Measurements from ENCODE around the gene LPP. TPM values are rescaled to one million over a fixed set of nuclear protein-coding genes. Genes with fewer than 3 reads are reported as not detected.

Gene LPP
- total RNA-seq, 1 experiment from 2014 or later: 148 TPM

DNA sequence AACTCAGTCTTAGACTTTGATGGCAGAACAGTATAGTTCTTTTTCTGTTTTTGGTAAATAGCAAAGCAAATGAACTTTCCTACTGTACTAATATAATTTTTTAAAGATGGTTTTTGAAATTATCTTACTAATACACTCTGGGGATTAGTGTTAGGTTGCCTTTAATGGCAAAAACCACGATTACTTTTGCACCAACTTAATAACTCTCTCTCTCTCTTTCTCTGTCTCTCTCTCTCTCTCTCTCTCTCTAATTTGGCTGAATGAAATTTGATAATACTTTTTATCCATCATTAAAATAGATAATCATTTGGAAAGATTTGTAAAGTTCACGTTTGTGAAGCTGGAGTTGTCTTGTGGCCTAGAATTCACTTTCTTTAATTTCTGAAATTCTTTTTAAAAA is 257.8 kb downstream of the LPP start:
- Histone ChIP-seq H3K27me3 (ENCODE audit: insufficient read depth, low read depth) (no peaks in the 10 kb centered on the region), H3K9me2 (ENCODE audit: insufficient read depth) (no peaks in the 10 kb centered on the region; the same call in 1 of the 2 replicates), H3K4me3 (no peak overlapping the region), H4K20me1 (ENCODE audit: insufficient read depth) (no peaks in the 10 kb centered on the region), H3K4me1 (replicated peaks; ENCODE audit: insufficient read depth) (no peaks in the 10 kb centered on the region; the same call in 1 of the 2 replicates), H3F3A (ENCODE audit: insufficient read depth, low read depth) (no peaks in the 10 kb centered on the region; the same call in 1 of the 2 replicates), H3K9me3 (ENCODE audit: insufficient read depth, low read depth) (no peaks in the 10 kb centered on the region), H2AFZ (no peak overlapping the region), H3K79me2 (ENCODE audit: low read depth) (no peaks in the 10 kb centered on the region), H3K36me3 (ENCODE audit: low read depth) (peaks cover 11% of the 10 kb centered on the region; the same call in 1 of the 2 replicates), H3K4me2 (no peak overlapping the region), H3K27ac (no peak overlapping the region)
- no peak for TF ChIP-seq EZH2 (IDR thresholded peaks at IDR 0.05; ENCODE audit: low read depth)
- TF ChIP-seq, protein P1, sequence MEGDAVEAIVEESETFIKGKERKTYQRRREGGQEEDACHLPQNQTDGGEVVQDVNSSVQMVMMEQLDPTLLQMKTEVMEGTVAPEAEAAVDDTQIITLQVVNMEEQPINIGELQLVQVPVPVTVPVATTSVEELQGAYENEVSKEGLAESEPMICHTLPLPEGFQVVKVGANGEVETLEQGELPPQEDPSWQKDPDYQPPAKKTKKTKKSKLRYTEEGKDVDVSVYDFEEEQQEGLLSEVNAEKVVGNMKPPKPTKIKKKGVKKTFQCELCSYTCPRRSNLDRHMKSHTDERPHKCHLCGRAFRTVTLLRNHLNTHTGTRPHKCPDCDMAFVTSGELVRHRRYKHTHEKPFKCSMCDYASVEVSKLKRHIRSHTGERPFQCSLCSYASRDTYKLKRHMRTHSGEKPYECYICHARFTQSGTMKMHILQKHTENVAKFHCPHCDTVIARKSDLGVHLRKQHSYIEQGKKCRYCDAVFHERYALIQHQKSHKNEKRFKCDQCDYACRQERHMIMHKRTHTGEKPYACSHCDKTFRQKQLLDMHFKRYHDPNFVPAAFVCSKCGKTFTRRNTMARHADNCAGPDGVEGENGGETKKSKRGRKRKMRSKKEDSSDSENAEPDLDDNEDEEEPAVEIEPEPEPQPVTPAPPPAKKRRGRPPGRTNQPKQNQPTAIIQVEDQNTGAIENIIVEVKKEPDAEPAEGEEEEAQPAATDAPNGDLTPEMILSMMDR (conservative IDR thresholded peaks at IDR 0.05): no peak
- no TSS peak for BruUV-seq (replicated peaks)
- ChIA-PET POLR2A (ENCODE audit: unreplicated experiment) (no interaction called here), CTCF (no interaction called here)
- intact Hi-C loops (cut with micrococcal nuclease; ENCODE audit: unreplicated experiment): no loop called here
- DNase-seq: no peak

DNA sequence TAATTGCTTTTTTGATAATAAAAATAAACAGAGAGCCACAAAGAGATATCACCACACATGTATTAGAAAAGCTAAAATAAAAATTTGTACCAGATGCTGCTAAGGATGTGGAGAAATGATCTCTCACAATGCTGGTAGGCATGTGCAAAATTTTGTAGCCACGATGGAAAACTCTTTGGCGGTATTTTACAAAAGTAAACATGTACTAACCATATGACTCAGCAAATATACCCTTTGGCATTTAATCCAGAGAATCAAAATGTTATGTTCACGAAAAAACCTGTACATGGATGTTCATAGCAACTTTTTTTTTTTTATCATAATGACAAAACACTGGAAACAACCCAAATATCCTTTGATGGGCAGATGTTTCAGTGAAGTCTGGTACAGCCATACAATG is 261.2 kb downstream of the LPP start:
- H3K9me2 ChIP-seq (ENCODE audit: insufficient read depth): no peaks in the 10 kb centered on the region; the same call in 1 of the 2 replicates
- no peaks in the 10 kb centered on the region for H3K9me3 ChIP-seq (ENCODE audit: insufficient read depth, low read depth)
- H4K20me1 ChIP-seq (ENCODE audit: insufficient read depth): no peaks in the 10 kb centered on the region
- intact Hi-C loops (cut with micrococcal nuclease; ENCODE audit: unreplicated experiment): no loop called here
- no peak overlapping the region for H3K27ac ChIP-seq
- no TSS peak for BruUV-seq (replicated peaks)
- no peaks in the 10 kb centered on the region for H3K36me3 ChIP-seq (ENCODE audit: low read depth)
- H3K27me3 ChIP-seq (ENCODE audit: insufficient read depth, low read depth): no peaks in the 10 kb centered on the region
- H3K4me2 ChIP-seq: no peak overlapping the region
- no peak overlapping the region for H2AFZ ChIP-seq
- POLR2A ChIA-PET (ENCODE audit: unreplicated experiment): no interaction called here
- H3K79me2 ChIP-seq (ENCODE audit: low read depth): no peaks in the 10 kb centered on the region
- no peaks in the 10 kb centered on the region for H3F3A ChIP-seq (ENCODE audit: insufficient read depth, low read depth)
- DNase-seq: no peak
- no peaks in the 10 kb centered on the region; the same call in 1 of the 2 replicates for H3K4me1 ChIP-seq (replicated peaks; ENCODE audit: insufficient read depth)
- CTCF ChIA-PET: no interaction called here
- TF ChIP-seq EZH2 (IDR thresholded peaks at IDR 0.05; ENCODE audit: low read depth): no peak
- TF ChIP-seq, protein P1 (conservative IDR thresholded peaks at IDR 0.05): no peak
- H3K4me3 ChIP-seq: no peak overlapping the region

GRCh38 chr3:188416041-188416440 is 262.1 kb downstream of the LPP start:
- Histone ChIP-seq H3K4me3 (no peak overlapping the region), H2AFZ (no peak overlapping the region), H3K27ac (no peak overlapping the region), H3K79me2 (ENCODE audit: low read depth) (no peaks in the 10 kb centered on the region), H3K9me3 (ENCODE audit: insufficient read depth, low read depth) (no peaks in the 10 kb centered on the region), H3K4me1 (replicated peaks; ENCODE audit: insufficient read depth) (peaks cover 6% of the 10 kb centered on the region; the same call in 1 of the 2 replicates), H3K9me2 (ENCODE audit: insufficient read depth) (no peaks in the 10 kb centered on the region; the same call in 1 of the 2 replicates), H3K27me3 (ENCODE audit: insufficient read depth, low read depth) (no peaks in the 10 kb centered on the region), H3K4me2 (no peak overlapping the region), H3K36me3 (ENCODE audit: low read depth) (no peaks in the 10 kb centered on the region), H3F3A (ENCODE audit: insufficient read depth, low read depth) (0 out of 2 replicates have a peak, but pooled peaks cover 4% of the 10 kb centered on the region), H4K20me1 (ENCODE audit: insufficient read depth) (no peaks in the 10 kb centered on the region)
- intact Hi-C loops (cut with micrococcal nuclease; ENCODE audit: unreplicated experiment): no loop called here
- TF ChIP-seq, protein P1 (conservative IDR thresholded peaks at IDR 0.05): no peak
- no peak for TF ChIP-seq EZH2 (IDR thresholded peaks at IDR 0.05; ENCODE audit: low read depth)
- POLR2A ChIA-PET (ENCODE audit: unreplicated experiment): no interaction called here
- CTCF ChIA-PET: interaction anchor here (0.5 kb wide), 1 partner anchor 72 kb away, joined by 16 read pairs; no protein-coding TSS in a partner anchor
- BruUV-seq (replicated peaks): no TSS peak
- DNase-seq: no peak

Data from PC-9 (cell line).